Fibroblast of upper back skin (primary cell): ENCODE measurements around the gene CNN2.

Experiments
- DNase-seq: peaks from one replicate; pipeline ENCODE4 v3.0.0-alpha.2; 2013

CNN2 gene

DNA sequence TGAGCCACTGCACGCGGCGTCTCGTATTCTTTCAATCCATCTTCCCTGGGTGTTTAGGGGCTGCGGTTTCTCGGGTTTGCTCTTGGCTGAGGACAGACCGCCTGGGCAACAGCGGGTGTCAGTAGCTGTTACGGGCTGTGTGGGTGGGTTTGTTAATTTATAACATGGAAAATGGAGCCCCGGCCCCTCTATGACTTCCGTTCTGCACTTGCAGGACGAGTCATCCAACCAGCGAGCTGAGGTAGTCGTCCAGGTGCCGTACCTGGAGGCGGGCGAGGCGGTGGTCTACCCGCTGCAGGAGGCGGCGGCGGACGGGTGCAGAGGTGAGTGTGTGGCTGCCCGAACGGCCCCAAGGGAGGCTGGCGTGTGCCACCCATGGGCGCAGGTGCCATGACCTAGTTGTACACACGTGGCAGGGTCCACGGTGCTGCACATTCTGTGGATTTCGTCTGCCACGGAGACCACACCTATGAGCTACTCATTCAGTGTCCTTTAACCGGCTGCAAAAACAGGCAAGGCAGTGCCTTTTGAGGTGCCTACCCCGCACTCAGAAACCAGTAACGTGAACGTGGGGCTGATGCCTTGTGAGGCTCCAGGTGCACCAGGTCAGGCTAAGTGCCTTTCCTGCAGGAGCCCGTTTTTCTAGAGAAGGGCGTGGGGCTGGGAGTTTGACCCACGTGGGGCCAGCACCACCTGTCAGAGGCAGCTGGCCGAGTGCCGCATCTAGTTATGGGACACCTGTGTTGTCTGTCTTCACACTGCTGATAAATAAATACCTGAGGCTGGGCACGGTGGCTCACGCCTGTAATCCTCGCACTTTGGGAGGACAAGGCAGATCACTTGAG is 57.8 kb downstream of the CNN2 start:
- no peak for DNase-seq

DNA sequence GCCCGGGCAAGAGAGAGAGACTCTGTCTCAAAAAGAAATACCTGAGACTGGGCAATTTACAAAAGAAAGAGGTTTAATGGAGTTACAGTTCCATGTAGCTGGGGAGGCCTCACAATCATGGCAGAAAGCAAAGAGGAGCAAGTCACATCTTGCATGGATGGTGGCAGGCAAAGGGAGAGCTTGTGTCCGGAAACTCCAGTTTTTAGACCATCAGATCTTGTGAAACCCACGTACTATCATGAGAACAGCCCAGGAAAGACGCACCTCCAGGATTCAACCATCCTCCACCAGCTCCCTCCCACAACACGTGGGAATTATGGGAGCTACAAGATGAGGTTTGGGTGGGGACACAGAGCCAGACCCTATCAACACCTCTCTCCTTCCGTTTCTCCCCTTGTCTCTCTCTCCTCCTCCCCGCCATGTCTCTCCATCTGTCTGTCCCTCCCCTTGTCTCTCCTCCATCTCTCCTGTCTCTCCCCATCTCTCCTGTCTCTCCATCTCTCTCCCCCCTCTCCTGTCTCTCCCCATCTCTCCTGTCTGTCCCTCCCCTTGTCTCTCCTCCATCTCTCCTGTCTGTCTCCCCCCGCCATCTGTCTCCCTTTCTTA is 58.7 kb downstream of the CNN2 start:
- DNase-seq, result no peak

DNA sequence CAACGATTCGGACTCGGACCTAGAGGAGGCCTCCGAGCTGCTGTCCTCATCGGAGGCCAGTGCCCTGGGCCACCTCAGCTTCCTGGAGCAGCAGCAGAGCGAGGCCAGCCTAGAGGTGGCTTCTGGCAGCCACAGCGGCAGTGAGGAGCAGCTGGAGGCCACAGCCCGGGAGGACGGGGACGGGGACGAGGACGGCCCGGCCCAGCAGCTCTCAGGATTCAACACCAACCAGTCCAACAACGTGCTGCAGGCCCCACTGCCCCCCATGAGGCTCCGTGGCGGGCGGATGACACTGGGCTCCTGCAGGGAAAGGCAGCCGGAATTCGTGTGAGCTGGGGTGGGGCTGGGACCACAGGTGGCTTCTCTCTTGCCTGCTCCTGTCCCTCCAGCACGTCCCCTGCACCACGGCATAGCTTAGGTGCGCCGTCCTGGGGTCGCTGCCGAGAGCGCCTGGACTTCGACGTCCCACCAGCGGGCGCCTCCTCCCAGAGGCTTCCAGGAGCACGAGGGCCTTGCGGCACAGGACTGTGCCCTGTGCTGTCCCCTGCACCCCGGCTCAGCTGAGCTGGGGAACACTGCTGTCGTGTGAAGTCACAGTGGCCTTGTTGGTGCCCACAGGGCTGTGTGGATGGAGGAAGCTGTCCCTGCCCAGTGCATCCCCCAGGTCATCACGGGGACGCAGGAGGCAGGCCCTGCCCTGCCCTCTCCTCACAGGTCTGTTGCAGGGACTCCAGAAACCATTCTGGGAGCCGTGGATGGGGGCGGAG is 59.5 kb downstream of the CNN2 start:
- no peak for DNase-seq

DNA sequence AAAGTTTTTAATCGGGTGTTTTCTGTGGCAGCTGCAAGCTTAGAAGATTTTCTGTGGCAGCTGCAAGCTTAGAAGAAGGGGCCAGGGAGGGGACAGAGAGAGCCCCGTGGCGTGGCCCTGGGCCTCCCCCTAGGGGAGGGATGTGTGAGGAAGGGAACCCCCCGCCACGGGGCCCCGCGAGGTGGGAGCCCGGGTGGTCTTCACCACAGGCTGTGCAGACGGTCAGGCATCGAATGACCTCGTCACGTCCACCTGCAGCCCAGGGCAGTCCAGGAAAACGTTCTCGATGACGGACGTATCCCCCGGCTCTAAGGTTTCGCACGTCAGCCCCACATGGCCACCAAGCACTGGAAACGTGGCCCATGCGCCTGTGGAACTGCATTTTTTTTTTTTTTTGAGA is 60.2 kb downstream of the CNN2 start:
- no peak for DNase-seq

DNA sequence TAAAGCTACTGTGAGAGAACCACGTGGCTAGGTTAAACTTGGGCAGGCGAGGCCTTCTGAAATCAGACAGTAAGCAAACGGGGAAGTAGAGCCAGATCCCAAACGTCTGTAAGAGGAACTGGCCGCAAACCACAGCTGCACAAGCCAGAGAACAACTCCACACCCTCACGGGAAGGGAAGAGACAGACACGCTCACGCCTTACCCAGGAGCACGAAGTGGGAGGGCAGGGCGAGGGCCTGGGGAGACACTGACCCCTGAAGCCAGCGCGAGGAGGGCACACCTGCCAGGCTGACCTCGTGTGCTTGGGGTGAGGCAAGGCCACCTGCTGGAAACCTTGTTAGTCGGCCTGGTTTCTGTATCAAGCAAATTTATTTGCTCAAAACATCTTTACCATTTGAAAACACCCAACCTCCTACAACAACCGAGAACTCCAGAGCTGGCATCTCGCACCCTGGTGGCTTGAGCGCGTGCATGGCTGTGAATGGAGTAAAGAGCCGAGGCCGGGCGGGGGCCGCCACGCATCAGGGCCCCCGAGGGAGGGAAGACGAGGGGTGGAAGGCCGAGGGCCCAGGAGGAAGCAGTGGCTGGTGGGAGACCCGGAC is 61.5 kb downstream of the CNN2 start:
- no peak for DNase-seq

DNA sequence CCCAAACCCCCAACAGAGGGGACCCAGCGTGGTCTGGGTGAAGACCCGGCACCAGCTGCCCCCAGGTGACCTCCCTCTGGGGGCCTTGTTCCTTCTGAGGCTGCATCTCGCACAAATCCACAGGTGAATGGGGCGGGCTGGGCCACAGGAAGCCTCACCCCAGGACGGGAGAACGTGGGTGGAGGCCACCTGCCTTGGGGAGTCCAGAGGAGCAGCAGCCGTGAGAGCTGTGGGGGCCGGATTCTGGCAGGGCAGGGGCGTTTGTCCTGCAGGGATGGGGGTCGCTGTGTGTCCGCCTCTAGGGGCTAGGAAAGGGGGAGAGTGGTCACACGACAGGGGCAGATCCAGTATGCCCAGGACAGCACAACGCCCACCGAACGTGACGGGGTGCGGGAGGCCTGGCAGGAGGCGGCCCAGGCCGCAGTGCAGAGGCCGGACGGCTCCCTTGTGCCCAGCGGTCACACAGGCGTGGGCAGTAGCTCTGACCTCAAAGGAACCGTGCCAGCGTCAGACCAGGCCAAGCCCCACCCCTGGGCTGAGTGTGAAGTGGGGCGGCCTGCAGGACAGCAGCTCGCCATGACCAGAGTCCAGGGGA is 62.1 kb downstream of the CNN2 start:
- DNase-seq, result no peak
